Mesendoderm (in vitro differentiated cells): ENCODE measurements around the gene CCR5AS.

Experiments
- DNase-seq: peaks from one replicate; pipeline ENCODE4 v3.0.0; 2013
- H2AK5ac ChIP-seq: 2 replicates; pipeline ENCODE4 v1.6.1; 2013; ENCODE audit warnings: low read length, inconsistent platforms
- H2BK120ac ChIP-seq: 2 replicates; pipeline ENCODE4 v1.6.1; 2013; ENCODE audit warnings: low read depth, mild to moderate bottlenecking, low read length, moderate library complexity, mixed read lengths
- H2BK15ac ChIP-seq: replicated peaks from 2 replicates; pipeline ENCODE4 v1.6.1; 2013; ENCODE audit warnings: low read depth, mild to moderate bottlenecking, moderate library complexity
- H2BK5ac ChIP-seq: 2 replicates; pipeline ENCODE4 v1.6.1; 2013; ENCODE audit warnings: low read length, inconsistent platforms
- H3K18ac ChIP-seq: 2 replicates; pipeline ENCODE4 v1.6.1; 2013; ENCODE audit warnings: mild to moderate bottlenecking, low read length, mixed read lengths
- H3K23ac ChIP-seq: one replicate; pipeline ENCODE4 v1.6.1; 2013; ENCODE audit warnings: low read length
- H3K27ac ChIP-seq: 2 replicates; pipeline ENCODE4 v1.5.1; 2013; ENCODE audit warnings: low read depth, mild to moderate bottlenecking, inconsistent platforms, low read length, moderate library complexity
- H3K27me3 ChIP-seq: 2 replicates; pipeline ENCODE4 v1.6.1; 2013; ENCODE audit warnings: low read length, control low read depth, mild to moderate bottlenecking, inconsistent platforms; ENCODE audit not compliant: insufficient read depth, poor library complexity
- H3K36me3 ChIP-seq: 2 replicates; pipeline ENCODE4 v1.6.1; 2013; ENCODE audit warnings: low read length, inconsistent platforms; ENCODE audit not compliant: control insufficient read depth, insufficient read depth
- H3K4ac ChIP-seq: one replicate; pipeline ENCODE4 v1.6.1; 2013; ENCODE audit warnings: low read depth, mild to moderate bottlenecking, low read length, moderate library complexity
- H3K4me1 ChIP-seq: 2 replicates; pipeline ENCODE4 v1.6.1; 2013; ENCODE audit warnings: low read depth, low read length, inconsistent platforms; ENCODE audit not compliant: control insufficient read depth
- H3K4me2 ChIP-seq: 2 replicates; pipeline ENCODE4 v1.6.1; 2013; ENCODE audit warnings: low read length
- H3K4me3 ChIP-seq: 2 replicates; pipeline ENCODE4 v1.5.1; 2013; ENCODE audit warnings: mild to moderate bottlenecking, low read length
- H3K56ac ChIP-seq: one replicate; pipeline ENCODE4 v1.6.1; 2013; ENCODE audit warnings: low read length
- H3K79me1 ChIP-seq: 2 replicates; pipeline ENCODE4 v1.6.1; 2013; ENCODE audit warnings: low read length, inconsistent platforms
- H3K79me2 ChIP-seq: 2 replicates; pipeline ENCODE4 v1.6.1; 2013; ENCODE audit warnings: mild to moderate bottlenecking, low read length; ENCODE audit not compliant: control insufficient read depth, insufficient read depth
- H3K9ac ChIP-seq: 2 replicates; pipeline ENCODE4 v1.6.1; 2013; ENCODE audit warnings: low read length, inconsistent platforms
- H4K5ac ChIP-seq: one replicate; pipeline ENCODE4 v1.6.1; 2013; ENCODE audit warnings: low read length
- H4K8ac ChIP-seq: one replicate; pipeline ENCODE4 v1.6.1; 2013; ENCODE audit warnings: low read depth, mild to moderate bottlenecking, control low read depth, low read length, moderate library complexity
- WGBS: extraction: QIAGEN DNeasy Blood & Tissue Kit; methylation state at CpG from one replicate; pipeline ENCODE4 v1.1.7; 2013; ENCODE audit warnings: low lambda C conversion rate, missing lambda C conversion rate; ENCODE audit not compliant: insufficient coverage; ENCODE audit errors: extremely low coverage; 5-methylcytosine and 5-hydroxymethylcytosine counted together

The CCR5AS gene

GRCh38 chr3:46453526-46454208 is 46.8 kb upstream of the CCR5AS start:
- H3K23ac ChIP-seq: no peak overlapping the region
- no peaks in the 10 kb centered on the region for H3K27me3 ChIP-seq
- no peak overlapping the region for H3K4me3 ChIP-seq
- H3K9ac ChIP-seq: no peak overlapping the region
- no peak overlapping the region for H4K5ac ChIP-seq
- no peaks in the 10 kb centered on the region for H3K4me1 ChIP-seq
- H2BK120ac ChIP-seq: no peak overlapping the region
- no peak overlapping the region for H3K27ac ChIP-seq
- no peak overlapping the region for H3K4ac ChIP-seq
- DNase-seq: no peak
- no peaks in the 10 kb centered on the region for H3K79me2 ChIP-seq
- no peak overlapping the region for H4K8ac ChIP-seq
- no peaks in the 10 kb centered on the region for H3K36me3 ChIP-seq
- H3K18ac ChIP-seq: no peak overlapping the region
- H3K4me2 ChIP-seq: no peak overlapping the region
- no CpG with 5 or more reads among the region's 7 CpGs for WGBS
- H2BK15ac ChIP-seq: no peak overlapping the region
- no peak overlapping the region for H2AK5ac ChIP-seq
- no peaks in the 10 kb centered on the region for H3K79me1 ChIP-seq
- no peak overlapping the region for H3K56ac ChIP-seq
- no peak overlapping the region for H2BK5ac ChIP-seq

DNA sequence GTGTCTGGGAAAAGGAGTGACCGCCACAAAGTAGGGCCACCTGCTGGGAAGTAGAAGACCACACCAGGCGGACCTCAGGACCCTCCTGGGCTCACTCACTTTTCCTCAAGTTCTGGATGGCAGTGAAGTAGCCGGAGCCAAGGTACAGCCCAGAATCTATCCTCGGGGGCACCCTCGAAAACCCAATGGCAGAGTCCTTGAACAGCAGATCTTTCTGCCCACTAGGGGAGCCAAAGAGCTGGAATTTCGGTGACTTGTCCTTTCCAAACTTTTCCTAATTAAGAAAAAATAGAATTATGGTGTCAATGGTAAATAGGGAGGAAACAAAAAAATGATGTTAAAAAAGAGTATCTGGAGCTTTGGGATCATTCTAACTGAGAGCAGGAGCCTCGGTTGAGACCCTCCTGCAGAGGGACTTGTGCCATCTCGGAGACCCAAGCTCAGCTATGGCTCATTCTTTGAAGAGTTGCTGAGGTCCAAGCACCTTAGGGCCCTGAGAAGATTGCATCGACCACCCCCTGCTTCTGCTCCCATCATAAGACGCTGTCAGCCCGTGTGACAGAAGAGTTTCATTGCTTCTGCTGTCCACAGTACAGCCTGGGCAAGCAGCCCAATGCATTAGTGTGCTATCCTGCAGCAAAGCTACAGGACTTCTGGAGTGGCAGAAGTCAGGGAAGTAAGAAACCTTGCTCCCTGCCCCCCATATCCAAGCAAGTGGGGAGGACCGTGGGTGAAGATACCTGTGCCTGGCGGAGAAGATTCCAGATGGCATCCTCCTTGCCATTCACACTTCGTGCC is 43.1 kb upstream of the CCR5AS start:
- Histone ChIP-seq H3K79me1 (no peaks in the 10 kb centered on the region), H2AK5ac (no peak overlapping the region), H2BK120ac (no peak overlapping the region), H3K4ac (no peak overlapping the region), H3K27me3 (no peaks in the 10 kb centered on the region), H3K18ac (no peak overlapping the region), H3K23ac (no peak overlapping the region), H2BK15ac (no peak overlapping the region), H3K4me2 (no peak overlapping the region), H3K27ac (no peak overlapping the region), H3K4me3 (no peak overlapping the region), H4K8ac (no peak overlapping the region), H3K9ac (no peak overlapping the region), H4K5ac (no peak overlapping the region), H3K4me1 (no peaks in the 10 kb centered on the region), H3K36me3 (no peaks in the 10 kb centered on the region), H3K56ac (no peak overlapping the region), H2BK5ac (no peak overlapping the region), H3K79me2 (no peaks in the 10 kb centered on the region)
- no CpG with 5 or more reads among the region's 14 CpGs for WGBS
- peak; percentile 40 for DNase-seq

DNA sequence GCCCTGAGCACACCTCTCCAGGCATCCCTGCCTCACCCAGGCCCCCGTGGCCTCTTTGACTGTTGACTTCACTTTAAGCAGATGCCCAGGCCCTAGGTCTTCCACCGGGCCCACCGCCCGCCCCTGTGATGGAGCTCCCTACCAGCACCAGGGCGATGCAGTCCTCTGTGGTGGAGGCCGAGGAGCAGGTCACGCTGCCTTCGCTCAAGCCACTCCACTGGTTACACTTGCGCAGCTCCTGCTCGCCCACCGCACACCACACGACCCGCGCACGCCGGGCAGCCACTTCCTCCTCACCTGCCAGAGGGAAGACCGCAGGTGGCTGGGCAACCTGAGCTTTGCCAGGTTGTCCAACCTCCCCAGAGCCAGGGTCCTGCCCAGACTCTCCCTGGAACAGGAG is 41.9 kb upstream of the CCR5AS start:
- H3K36me3 ChIP-seq: no peaks in the 10 kb centered on the region
- H4K5ac ChIP-seq: no peak overlapping the region
- no peak overlapping the region for H3K4ac ChIP-seq
- no peak overlapping the region for H4K8ac ChIP-seq
- no peaks in the 10 kb centered on the region for H3K79me1 ChIP-seq
- no CpG with 5 or more reads among the region's 17 CpGs for WGBS
- no peak overlapping the region for H2AK5ac ChIP-seq
- no peak overlapping the region for H3K23ac ChIP-seq
- H2BK5ac ChIP-seq: no peak overlapping the region
- H3K4me2 ChIP-seq: no peak overlapping the region
- no peak overlapping the region for H3K4me3 ChIP-seq
- no peak overlapping the region for H3K18ac ChIP-seq
- no peak overlapping the region for H3K9ac ChIP-seq
- no peak overlapping the region for H3K56ac ChIP-seq
- no peaks in the 10 kb centered on the region for H3K27me3 ChIP-seq
- H2BK15ac ChIP-seq: no peak overlapping the region
- H2BK120ac ChIP-seq: no peak overlapping the region
- H3K4me1 ChIP-seq: no peaks in the 10 kb centered on the region
- H3K27ac ChIP-seq: no peak overlapping the region
- no peaks in the 10 kb centered on the region for H3K79me2 ChIP-seq
- no peak for DNase-seq

DNA sequence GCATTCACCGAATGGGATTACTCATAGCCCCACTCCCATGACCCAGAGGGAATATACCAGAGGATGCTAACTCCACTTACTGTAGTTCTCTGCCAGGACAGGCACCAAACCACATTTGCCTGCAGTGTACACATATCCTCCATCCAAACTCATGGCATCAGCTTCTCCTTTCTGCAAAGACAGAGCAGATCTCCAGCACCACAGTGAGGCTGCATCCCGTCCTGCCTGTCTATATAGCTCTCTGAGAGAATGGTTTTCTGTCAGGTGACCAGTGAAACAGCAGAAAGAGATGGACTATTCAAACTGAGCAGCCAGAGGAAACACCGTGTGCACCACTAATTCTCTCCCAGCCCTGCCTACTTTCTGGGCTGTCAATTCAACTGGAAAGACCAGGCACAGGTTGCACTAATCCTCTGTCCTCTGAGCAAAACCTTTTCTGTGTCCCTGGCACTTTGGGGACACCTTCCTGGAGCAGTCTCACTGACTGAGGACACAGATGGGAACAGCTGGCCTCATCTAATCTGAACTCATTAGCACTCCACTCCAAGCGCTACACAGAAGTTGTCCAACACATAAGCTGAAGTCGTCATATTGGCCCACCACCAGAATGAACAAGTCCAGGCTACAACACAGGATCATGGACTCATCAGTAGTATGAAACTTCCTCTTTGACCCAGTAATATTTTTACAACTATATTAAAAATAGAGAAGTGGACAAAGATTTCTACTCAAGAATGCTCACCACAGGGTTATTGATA is 40.5 kb upstream of the CCR5AS start:
- H3K18ac ChIP-seq: no peak overlapping the region
- no peak overlapping the region for H3K4me2 ChIP-seq
- H4K8ac ChIP-seq: no peak overlapping the region
- WGBS: no CpG with 5 or more reads among the region's 5 CpGs
- no peaks in the 10 kb centered on the region for H3K79me1 ChIP-seq
- no peak overlapping the region for H2BK15ac ChIP-seq
- H3K79me2 ChIP-seq: no peaks in the 10 kb centered on the region
- no peak overlapping the region for H3K56ac ChIP-seq
- H3K27me3 ChIP-seq: no peaks in the 10 kb centered on the region
- no peaks in the 10 kb centered on the region for H3K4me1 ChIP-seq
- no peak overlapping the region for H3K27ac ChIP-seq
- H3K4ac ChIP-seq: no peak overlapping the region
- no peak overlapping the region for H4K5ac ChIP-seq
- no peak for DNase-seq
- H3K23ac ChIP-seq: no peak overlapping the region
- no peak overlapping the region for H2AK5ac ChIP-seq
- H2BK5ac ChIP-seq: no peak overlapping the region
- H3K36me3 ChIP-seq: no peaks in the 10 kb centered on the region
- H3K4me3 ChIP-seq: no peak overlapping the region
- H3K9ac ChIP-seq: no peak overlapping the region
- no peak overlapping the region for H2BK120ac ChIP-seq

DNA sequence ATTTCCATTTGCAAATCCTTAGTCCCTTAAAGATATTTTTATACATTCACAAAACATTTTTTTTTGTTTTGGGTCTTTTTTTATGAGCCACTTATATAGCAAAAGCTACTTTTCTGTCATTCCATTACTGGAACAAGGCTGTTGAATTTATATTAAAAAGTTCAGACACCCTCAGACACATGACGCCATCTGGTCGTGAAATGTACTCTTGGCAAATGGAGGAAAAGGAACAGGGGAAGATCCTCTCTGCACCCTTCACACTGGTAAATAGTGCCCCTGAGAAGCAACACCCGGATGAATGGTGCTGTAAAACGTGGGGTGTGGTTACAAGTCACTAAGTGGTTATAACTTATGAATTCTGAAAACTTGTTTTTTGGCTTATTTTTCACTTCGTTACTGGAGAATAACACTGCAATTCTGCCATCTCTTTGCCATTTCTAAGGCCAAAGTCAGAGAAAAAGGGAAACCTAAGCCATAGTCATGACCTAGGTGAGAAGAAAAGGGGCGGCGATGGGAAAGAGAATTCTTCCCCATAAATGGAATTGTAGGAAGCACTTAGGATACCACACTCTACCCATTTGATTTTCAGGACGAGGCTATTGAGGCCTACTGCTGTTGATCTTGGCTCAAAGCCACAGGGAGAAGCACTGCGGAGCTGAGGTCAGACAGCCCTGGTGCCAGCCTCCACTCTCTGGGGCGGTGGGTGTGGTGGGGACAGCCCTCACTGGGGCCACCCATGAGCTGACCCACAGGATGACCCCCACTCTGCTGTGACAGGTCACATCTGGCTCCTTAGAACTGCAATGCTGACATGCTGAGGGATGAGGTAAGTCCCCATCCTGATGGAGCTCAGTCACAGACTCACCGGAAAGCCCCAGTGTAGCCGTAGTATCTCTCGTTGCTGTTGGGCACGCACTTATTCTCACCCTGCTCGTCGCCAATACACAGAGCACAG is 36.0 kb upstream of the CCR5AS start:
- Histone ChIP-seq H3K9ac (no peak overlapping the region), H2BK15ac (no peak overlapping the region), H3K79me1 (no peaks in the 10 kb centered on the region), H3K56ac (no peak overlapping the region), H3K4me2 (no peak overlapping the region), H4K8ac (no peak overlapping the region), H3K4ac (no peak overlapping the region), H3K4me3 (no peak overlapping the region), H2AK5ac (no peak overlapping the region), H3K18ac (no peak overlapping the region), H3K4me1 (no peaks in the 10 kb centered on the region), H2BK120ac (no peak overlapping the region), H3K27me3 (no peaks in the 10 kb centered on the region), H3K79me2 (no peaks in the 10 kb centered on the region), H4K5ac (no peak overlapping the region), H2BK5ac (no peak overlapping the region), H3K36me3 (no peaks in the 10 kb centered on the region), H3K27ac (no peak overlapping the region), H3K23ac (no peak overlapping the region)
- DNase-seq: peak; percentile 49
- no CpG with 5 or more reads among the region's 16 CpGs for WGBS
